Caki2 (cell line): Measurements from ENCODE around the gene COBL. TPM values are rescaled to one million over a fixed set of nuclear protein-coding genes. Genes with fewer than 3 reads are reported as not detected.

Experiments used
- DNase-seq: peaks from one replicate; pipeline ENCODE4 v3.0.0-alpha.2; 2015; ENCODE audit warnings: low read depth
- in situ Hi-C: cut with HindIII; loops from 2 replicates; pipeline ENCODE4 v1.10.0; 2016; ENCODE audit warnings: low sequenced_read_pairs, low pct_unique_long_range_greater_than_20kb, mixed read lengths
- total RNA-seq: library from RNA; depleted of rRNA; stranded (reverse); fragments of >200 nt; shearing (Covaris generic); gene quantifications from 2 replicates; pipeline ENCODE4 v1.2.3, GENCODE V29; 2014; ENCODE audit warnings: low replicate concordance

Gene COBL
- total RNA-seq, 1 experiment from 2014 or later, result 1.3 TPM

DNA sequence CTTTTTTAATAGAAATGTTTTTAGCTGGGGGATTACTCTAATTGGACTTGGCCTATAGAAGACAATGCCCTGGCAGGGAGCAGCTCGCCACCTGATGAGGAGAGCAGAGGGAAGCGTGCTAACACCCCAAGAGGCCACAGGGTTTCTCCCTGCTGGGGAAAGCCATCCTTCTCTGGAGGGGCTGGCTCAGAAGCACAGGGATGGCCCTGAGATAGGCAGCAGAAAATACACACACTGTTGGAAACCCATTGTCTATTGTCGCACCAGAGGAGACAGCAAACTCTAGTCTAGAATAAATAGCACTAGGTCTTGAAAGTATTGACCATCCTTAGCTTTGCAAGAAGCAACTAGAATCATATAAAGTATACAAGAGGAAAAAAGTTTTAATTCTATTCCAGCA is 5.4 kb downstream of the COBL start:
- in situ Hi-C loops, result no loop called here
- DNase-seq, result no peak

DNA sequence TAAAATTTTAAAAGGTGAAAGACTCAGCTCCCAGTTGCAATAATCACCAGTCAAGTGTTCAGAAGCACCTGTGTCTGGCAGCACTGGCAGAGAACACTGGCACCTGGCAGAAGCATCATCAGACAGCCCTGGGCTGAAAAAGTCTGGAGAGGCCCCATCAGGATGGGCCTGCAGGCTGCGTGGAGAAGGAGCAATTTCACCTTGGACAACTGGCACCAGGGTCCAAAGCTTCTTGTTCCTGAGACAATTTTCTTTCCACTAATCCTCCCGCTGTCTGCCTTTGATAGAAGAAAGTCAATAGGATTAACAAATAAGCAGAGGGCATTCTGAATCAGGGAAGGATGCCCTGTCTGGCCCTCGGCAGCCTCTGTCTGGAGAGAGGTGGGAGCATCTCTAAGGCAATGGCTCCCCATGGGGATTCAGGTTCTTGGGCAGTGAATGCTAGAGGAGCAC is 6.5 kb downstream of the COBL start:
- in situ Hi-C loops, result no loop called here
- DNase-seq, result no peak

DNA sequence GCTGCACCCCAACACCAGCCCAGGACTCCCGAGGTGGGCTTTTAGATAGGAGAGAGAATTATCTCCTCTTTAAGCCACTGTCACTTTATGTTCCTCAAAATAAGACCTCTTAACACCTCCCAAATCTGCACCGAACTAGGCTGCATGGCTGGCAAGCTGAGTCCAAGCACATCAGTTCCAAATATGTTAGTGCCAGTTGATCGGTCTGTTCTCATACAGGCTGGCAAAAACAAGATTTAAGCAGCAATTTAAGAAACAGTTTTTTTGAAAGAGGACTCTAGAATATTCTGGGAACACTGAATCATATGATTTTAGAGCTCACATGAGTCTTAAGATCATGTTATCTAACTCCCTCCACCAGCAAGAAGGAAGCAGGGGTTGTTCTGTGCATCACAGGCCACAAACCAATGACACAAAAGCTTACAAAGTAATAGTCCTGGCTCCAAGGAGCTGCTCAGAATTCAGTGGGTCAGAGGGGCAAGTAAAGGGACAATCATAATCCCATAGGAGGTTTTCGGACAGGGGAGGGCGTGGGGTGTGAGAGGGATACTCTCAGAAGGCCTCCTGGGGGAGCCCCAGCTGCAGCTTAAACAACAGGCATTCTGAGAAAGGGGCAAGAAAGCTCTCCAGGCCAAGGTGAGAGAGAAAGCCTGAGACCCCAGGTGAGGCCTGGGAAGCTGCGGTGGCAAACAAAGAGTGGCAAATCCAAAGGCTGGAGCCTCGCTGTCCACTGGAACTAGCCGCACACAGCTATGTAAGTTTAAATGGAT is 7.1 kb downstream of the COBL start:
- in situ Hi-C loops, result no loop called here
- no peak for DNase-seq

DNA sequence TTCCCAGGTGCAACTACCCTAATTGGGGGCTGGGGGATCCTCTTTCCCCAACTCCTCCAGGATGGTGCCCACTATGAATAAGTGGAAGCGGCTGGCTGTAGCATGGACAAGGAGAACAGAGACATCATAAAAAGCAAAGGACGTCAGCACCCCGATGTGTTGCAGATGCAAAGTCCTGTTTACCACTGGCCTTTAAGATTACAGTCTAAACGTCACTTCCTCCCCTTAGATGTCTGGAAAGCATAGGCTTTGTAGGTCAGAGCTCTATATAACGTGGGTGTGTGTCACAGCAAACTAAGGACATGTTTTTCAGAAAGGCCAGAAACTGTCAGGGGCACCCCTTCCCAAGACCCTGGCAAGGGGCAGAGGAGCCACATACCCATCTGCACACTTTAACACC is 7.9 kb downstream of the COBL start:
- in situ Hi-C loops, result no loop called here
- no peak for DNase-seq

DNA sequence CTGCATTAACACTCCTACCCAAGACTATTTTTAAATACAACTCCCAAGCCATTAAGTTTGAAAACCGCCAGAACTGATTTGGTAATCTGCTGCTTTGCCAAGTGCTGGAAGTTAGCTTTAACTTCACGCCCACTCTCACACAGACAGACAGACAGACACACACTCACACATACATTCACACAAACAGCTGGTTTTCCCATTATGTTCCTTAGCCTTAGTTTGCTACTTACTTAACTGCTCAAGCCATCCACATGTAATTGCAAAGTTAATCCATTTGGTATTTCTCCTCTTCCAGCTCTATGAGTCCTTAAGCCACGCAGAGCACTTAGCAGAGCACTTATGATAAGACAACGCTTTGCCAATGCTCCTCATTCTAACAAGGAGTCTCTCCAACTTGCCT is 8.3 kb downstream of the COBL start:
- DNase-seq, result no peak
- in situ Hi-C loops, result no loop called here

DNA sequence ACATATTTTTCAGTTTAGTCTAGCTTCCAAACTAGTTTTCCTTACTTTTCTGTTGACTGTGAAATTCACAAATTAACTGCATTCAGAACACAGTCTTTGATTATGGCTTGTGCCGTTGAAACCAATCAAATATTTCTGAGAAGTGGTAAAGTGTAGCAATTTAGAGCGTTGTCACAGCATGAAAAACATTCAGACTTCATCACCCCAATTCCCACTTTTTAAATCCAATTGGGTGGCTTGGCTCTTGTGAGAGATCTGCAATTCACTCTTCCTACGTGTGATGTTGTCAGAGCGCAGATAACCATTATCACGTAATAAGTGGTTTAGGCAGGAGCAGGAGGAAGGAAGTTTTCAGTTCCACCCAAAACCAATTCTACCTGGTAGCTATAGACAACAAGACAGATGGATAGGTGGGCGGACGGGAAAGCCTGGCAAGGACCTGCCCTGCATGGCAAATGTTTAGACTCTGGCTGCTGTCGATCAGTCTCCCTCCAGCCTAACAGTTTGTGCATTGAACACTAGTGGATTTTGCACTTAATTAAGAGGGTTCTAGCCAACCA is 8.9 kb downstream of the COBL start:
- DNase-seq, result no peak
- in situ Hi-C loops, result no loop called here

DNA sequence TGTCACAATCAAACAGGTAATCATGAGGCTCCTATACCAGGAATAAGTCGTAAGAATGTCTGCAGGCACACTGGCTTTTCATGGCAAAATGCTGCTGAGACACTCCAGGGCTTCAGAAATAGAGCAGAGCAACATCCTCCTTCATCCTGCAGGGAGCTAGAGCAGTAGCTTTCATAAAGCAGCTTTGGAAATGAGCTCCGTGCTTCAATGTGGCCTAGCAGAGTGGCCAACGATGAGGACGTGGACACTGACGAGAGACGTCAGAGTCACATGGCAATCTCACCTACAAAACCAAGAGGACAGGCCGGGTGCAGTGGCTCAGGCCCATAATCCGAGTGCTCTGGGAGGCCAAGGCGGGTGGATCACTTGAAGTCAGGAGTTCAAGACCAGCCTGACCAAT is 9.8 kb downstream of the COBL start:
- DNase-seq, result no peak
- in situ Hi-C loops, result no loop called here

DNA sequence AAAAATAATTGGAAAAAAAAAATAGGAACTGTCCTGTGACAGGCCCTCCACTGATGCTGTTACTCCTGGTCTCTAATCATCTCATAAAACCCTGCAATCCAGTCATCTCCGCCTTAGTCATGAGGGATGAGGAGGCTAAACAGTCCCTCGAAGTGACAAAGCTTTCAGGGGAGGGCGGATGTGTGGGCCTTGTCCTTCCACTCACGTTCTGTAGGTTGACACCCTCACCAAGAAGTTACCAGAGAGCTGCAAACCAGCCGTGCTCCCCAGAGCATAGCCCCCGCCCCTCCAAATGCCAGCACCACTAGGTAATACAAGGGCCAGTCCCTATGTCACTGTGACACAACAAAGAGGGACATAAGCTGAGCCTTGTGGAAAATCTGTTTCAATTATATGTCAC is 11.9 kb downstream of the COBL start:
- no peak for DNase-seq
- in situ Hi-C loops, result no loop called here

DNA sequence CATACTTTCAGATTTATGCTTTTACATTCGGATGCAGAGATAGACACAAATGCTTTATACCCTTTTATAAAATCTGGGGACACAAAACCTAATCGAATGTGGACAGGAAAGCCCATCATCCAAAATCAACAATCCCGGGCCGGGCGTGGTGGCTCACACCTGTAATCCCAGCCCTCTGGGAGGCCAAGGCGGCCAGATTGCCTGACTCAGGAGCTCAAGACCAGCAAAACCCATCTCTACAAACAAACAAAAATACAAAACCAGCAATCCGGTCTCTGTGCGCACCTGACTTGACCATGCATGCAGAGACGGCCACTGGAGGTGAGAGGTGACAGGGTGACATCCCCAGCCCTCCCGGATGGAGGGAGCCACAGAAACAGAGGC is 13.5 kb downstream of the COBL start:
- in situ Hi-C loops, result no loop called here
- DNase-seq, result no peak

DNA sequence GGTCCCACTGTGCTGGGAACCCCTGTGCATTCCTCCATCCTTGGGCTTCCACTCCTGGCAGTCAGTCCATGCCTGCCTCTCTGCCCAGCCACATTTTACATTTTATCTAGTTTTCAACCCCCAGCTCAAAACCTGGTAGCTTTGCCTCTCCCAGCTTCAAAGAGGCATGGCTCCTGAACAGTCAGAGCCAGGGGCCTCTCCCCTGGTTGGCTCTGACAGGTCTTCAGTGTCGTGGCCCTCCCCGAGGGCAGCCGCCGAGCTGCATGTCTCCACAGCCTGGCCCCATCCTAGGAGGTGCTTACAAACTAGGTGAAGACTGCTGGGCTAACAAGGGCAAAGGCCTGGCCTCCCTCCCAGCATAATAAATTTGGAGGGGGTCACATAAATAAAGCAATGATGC is 14.8 kb downstream of the COBL start:
- in situ Hi-C loops, result no loop called here
- DNase-seq, result no peak

DNA sequence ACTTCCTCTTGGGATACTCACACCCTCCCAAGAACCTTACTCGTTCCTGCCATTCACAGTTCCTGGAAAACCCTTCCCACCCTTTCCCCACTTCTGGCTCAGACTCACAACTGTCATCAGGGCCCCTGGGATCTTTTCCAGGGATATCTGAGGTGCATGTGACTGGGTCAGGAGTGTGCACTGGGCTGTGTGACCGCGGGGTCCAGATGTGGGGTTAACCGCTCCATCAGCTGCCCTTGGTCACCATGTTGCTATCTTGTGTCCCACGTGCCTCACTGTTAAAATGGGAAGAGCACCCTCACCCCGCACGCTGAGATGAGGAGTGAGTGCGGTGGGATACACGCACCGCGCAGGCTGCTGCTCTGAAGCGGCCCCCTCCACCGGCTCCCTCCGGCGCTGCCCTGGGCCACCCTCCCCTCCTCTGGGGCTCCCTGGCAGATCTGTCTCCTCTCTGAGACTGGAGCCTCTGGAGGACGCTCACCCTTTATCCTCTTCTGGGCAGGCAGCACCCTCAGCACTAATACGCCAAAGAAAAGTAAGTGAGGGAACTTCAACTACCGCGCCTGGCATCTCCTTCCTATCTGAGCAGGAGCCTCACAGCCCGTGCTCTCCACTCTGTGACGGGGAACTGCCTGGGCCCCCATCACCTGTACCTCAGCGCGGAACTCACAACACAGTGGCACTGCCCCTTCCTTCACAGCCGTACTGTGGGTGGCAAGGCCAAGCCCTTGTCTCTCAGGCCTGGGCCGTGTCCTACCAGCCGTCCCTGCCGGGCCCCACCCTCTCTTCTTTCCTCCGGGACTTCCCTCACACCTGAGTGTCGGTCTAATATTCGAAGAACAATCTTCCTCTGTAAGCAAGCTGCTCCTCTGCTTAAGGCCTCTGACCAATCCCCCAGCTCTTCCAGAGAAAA is 15.6 kb downstream of the COBL start:
- in situ Hi-C loops, result no loop called here
- DNase-seq, result no peak

DNA sequence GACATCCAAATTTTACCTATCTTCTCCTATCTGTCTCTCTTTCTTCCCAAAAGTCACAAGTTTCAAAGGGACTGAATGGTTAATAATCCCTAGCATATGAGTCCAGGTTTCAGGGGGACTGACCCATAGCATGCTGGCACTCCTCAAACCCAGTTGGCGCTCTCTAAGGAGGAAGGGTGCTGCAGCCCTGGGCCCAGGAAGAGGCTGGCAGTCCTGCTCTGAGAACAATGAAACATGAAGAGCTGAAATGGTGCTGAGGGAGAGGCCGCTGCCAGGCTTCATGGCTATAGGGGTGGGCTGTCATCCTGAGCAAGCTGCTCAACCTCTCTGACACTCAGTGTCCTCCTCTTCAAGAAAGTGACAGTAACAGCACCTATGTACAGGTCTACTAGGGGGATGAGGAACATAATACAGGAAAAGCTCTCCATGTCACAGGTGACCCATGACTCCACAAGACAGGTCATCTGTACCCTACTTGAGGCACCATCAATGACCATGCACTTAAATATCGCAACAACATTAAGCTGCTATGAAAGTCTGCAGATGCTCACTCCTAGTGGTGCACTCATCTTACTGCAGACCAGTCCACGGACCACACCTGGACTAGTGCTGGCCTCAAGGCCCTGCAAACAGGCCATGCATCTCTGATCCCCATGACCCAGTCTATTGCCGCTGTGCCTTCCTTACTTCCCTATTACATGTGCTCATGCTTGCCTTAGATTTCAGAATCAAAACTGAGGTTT is 17.0 kb downstream of the COBL start:
- in situ Hi-C loops, result no loop called here
- DNase-seq, result no peak

DNA sequence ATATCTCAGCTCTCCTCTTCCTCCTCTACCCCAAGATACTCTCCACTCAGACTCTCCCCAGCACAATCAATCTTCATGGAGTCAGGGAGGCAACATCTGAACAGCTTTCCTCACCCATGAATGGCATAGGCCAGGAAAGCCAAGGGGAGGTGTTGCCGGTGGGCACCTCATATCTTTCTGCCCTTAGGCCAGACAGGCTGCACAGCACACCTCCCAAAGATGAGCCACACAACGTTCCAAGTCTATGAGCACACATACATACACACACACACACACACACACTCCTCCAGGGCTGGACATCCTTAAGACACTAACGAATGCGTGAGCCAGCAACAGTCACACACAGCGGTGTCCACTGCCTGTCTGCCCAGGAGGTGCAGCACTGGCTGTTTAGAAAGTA is 17.7 kb downstream of the COBL start:
- DNase-seq, result no peak
- in situ Hi-C loops, result no loop called here

DNA sequence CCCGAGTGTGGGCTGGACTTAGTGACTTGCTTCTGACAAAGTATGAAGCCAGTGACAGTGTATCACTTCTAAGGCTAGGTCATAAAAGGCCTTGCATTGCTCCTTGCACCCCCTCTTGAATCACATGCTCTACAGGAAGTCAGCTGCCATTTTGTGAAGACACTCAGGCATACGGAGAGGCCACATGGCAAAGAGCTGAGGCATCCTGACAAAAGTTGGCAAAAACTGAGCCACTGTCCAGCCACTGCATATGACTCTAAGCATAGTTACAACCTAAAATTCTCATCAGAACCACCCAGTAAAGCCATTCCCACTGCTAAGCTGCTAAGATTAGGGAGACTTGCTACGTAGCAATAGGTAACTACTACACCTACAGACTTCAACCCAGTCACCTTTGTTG is 18.6 kb downstream of the COBL start:
- in situ Hi-C loops, result no loop called here
- no peak for DNase-seq

DNA sequence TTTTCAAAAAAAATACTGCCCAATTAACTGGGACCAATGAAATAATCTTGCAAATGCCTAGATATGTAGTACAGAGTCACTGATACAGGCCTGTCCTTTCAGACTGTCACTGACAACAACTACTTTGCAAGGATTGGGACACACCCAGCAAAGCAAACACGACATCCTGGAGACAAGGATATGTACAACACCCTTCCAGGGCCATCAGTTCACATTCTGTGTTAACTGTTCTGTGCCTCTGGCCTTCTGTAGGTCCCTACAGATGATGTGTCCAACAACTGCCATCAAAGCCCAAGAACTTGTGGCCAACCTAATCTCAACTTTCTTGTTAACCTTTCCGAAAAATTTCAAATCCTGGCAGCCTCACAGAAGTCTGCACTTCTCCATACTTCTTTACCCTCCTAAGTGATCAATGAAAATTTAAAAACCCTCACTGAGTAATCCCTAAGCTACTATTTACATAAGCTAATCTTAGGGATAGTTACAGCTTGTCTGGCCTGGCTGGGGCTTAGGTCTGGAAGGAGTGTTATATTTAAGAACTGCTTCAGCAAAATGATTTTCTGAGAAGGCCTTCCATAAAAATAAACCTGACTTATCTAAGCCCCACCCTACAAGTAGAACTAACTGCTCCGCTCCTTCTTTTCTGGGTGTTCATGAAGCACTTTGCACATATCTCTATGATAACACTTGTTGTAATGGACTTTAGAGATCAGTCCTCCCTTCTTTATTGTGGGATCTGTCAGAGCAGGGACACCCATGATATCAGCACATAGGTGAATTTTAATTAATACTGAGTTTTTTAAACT is 21.0 kb downstream of the COBL start:
- in situ Hi-C loops, result no loop called here
- no peak for DNase-seq

DNA sequence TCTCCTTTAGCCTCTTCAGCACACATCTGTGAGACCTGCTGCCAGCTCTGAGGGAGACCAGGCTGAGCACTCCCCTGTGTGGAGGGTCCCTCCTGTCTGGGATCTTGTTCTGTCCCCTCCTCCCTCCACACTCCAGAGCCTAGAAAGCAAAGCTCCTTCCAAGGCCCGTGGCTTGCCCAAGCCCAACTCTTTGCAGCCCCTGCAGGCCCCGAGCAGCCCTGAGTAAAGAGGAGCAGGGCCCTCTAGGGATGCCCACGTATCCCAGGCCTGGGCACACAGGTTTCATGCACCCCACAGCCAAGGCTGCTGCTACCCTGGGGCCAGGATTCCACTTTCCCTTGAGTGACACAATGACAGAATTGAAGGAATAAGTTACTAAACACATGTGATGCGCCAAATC is 24.0 kb downstream of the COBL start:
- DNase-seq, result no peak
- in situ Hi-C loops, result no loop called here

DNA sequence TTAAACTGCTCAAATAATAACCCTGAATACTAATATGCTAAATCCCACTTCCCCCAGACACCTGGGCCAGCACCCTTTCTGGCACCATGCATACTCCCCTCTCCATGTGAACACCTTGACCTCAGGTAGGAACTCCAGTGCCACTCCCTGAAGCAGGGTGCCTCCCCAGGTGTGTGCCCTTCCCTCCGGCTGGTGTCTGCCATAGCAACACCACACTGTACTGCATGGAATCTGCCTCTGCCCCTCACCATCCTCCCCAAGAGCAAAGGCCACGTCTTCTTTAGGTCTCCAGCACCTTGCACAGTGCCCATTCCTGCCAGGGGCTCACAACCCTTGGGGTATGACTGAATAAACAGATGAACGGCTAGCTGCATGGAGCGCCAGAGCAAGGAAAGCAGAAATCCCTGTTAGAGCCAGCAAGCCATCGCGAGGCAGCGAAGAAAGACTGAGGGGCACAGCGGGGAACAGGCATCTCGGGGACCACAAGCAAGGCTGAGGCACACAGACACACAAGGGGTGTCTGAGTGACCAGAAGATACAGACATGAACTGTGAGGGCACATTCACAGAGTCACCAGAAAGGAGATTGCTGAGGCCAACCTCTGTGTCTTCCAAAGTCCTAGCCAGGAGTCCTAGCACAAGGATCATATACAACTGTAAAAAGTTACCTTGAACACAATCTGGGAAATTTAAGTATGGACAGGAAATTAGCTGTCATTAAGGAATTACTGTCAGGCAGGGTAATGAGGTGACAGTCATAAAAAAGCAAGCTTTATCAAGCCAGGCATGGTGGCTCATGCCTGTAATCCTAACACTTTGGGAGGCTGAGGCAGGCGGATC is 25.7 kb downstream of the COBL start:
- in situ Hi-C loops, result no loop called here
- no peak for DNase-seq
